ENCODE measurements around the gene SCYGR7.
A peak's percentile ranks its signal among the peaks of the same experiment; 100 is the strongest.

Gene SCYGR7

DNA sequence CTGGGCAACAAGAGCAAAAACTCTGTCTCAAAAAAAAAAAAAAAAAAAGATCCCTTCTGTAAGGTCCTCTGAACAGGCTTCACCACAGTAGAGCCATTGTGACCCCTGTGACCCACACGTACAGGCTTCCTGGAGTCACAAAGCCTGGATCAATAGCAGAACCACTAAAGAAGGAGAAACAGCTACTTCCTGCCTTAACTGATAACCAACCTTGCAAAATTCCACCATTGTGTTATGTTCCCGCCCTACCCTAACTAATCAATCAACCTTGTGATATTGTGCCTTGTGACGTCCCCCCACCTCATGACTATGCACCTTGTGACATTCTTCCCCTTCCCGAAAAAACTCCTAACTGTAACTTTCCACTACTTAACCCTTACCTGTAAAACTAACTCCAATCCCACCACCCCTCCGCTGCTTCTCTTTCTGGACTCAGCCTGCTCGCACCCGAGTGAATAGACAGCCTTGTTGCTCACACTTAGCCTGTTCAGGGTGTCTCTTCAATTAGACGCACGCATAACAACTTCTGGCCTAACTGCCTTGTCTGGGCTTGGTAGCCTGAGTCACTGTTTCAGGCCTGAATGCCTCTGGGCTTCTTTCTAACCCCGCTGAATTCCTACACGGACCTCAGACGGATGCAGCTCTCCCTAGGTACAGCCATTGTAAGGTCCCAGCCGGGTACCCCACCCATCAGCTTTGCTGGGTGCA is 31.4 kb downstream of the SCYGR7 start:
- DNase-seq, result no peak

DNA sequence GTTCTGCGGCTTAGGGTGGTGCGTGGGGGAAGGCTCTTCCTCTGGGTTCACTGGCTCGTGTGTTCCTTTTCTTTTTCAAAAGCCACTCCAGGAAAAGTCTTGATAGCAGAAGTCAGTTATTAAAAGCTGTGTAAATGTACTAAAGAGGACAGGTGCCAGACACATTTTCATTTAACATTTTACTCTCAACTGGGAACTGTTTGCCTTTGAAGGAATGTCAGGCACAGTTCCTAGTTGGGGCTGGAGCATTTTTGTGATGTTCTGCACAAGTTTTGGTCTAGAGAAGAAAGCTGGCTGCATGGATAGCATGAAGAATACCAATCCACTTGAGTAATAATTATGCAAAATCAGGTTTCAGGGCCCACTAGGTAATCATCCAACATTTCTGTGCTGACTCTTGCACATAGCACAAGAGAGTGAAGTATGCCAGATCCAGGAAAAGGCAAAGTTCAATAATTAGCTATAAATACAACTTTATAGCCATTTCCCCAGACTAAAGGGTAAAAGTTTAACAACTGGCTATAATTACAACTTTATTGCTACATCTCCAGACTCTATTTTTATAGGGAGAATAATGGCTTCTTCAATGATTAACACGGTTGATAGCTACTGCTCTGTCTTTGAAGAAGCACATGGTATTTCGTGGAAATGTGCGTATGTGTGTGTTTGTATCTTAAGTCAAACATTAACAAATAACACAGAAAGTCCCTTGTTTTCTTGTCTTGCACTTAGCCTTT is 33.8 kb downstream of the SCYGR7 start:
- no peak for DNase-seq

DNA sequence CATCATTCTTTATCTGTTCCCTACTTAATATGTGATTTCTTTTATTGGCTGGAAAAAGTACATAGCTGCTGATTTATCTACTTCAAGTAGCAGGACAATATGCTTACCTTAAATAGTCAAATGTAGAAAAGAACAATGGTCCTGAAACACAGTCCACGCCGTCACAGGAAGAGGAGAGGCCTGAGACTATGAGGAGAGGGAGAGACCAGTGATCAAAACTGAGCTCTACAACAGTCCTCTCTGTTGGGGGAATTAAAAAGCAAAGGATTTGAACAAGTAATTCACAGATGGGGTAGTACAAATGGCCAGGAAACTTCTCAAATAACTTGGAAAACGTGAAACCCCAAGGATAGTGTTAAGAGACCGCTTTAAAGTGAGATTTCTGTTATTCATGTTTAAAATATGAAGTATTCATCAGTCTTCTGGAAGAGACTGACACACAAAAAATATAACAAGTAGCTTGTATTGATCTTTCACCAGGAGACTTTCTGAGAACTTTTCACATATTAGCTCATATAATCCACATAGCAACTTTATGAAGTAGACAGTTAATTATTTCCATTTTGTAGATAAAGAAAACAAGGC is 37.7 kb downstream of the SCYGR7 start:
- DNase-seq, result no peak

DNA sequence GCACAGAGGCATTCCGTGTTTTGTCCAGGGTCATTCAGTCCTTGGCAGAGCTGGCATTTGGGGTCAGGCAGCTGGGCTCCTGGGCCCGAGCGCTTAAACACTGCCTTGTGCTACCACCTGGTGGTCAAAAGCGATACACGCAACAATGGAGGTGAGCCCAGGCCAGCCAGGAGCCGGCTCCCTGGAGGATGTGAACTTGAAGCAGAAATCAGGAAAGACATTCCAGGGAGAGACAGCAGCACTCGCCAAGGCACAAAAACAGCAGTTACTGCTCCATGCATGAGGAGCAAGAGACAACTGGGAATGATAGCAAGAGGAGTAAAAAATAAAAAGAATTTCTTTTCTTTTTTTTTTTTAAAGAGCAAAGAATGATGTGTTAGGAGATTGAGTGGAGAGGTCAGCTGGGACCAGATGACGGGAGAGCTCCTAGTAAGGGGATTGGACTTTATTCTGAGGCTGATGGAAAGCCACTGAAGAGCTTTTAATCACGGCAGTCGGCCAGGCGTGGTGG is 38.3 kb downstream of the SCYGR7 start:
- DNase-seq, result peak; percentile 41

DNA sequence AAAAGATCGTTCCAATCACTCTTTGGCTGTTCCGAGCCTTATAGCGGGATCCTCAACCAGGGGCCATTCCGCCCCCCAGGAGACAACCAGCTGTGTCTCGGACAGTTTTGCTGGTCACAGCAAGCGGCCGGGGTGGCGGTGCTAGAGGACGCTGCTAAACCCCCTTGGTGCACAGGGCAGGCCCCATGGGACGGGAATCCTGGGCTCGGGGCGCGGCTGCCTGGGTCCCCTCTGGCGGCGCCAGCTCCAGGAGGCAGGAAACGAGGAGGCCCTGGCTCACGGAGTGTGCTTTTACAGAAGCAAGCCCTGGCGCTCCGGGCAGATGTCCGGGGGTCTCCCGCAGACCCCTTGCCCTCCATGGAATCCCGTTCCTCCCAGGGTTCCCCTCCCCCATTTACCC is 39.7 kb downstream of the SCYGR7 start:
- no peak for DNase-seq

DNA sequence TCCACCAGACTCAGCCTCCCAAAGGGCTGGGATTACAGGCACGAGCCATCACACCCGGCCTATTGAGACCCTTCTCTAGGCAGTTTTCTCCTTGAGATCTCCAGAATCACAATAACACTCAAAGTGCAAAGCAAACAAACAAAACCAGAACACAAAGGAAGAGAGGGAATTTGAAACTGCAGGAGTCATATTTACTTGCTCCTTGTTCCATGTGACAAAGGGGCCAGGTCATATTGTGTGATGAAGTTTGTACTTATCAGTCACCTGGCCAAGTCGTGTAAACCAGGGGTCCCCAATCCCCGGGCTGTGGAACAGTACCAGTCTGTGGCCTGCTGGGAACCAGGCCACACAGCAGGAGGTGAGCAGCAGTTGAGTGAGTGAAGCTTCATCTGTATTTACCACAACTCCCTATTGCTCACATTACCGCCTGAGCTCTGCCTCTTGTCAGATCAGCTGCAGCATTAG is 44.1 kb downstream of the SCYGR7 start:
- DNase-seq, result no peak

DNA sequence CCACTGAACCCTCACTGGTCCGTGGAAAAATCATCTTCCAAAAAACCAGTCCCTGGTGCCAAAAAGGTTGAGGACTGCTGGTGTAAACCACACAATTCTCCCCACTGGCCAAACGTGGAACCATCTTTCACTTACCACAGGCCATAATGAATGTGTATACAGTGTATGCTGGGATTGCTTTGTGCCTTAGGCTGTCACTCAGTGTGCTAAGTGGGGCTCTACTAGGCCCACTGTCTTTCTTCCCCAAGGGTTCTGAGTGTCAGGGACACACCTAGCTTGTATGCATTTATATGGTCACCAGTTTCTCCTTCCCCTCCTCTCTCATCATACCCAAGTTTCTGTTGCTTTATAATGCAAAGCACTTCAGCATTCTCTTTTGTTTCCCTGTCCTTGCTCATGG is 44.8 kb downstream of the SCYGR7 start:
- DNase-seq, result no peak

DNA sequence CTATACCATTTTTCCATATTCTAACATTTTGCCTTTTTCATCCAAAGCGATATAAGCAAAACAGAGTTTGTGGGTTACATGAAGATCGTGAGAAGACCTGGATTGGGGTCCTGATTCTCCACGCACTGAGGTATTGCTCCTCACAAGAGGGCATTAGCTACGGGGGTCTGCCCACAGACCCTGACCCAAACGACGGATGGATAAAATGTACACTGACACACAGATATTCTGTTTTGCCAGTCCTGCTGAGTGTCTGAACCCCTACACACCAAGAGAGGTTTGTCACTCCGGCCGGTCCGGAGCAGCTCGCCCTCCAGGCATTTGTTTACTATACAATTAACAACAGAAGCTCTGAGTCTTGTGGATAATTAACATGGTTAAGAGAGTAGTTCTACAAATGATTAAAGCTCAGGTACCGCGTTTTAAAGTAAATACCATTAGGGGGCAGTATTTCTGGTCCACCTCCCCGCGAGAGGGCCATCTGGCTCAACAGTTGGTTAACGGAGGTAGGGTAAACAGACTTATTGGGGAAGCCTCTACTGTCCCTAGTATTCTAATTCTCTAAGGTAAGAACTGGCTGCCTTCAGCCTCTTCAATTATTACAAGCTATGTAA is 46.0 kb downstream of the SCYGR7 start:
- no peak for DNase-seq

DNA sequence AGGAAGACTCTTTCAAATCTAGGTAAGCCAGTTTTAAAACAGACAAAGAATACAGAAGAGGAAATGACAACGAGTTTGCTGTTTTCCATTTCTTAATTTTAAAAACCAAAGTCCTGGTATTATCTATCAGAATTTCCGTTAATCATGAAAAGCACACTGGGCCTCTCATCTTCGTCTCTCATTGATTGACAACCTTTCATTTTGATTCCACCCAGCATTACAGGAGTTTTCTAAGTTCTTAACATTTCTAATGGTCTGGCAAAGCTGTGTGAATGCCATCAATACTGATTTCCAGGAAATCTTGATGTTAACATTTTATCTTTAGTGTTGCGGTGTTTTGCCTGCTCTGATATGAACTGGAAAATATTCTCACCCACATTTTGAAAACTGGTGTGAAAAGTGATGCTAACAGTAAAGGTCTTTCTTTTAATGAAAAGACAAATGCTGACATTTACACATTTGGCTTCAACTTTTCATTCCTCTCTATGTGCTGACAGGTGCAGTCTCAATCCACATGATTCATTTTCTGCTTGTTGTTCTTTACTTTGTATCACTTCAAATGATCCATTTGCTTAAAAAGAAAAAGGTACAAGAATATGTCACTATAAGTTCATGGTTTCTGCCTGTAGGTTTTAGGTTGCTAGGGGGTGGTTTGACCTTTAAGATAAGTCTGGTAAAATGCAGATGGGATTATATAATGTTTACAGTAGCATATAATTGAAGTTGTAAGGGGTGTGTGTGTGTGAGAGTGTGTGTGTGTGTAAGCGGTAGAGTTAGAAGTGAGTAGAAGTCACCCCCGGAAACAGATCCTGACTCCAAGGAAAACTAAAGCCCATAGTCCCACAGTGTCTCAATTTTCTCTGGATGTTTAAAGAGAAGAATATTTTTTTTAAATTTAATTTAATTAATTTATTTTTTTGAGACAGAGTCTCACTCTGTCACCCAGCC is 47.0 kb downstream of the SCYGR7 start:
- no peak for DNase-seq

Data from NCI-H748 treated with DMSO at 0.1 percent for 48 hours (cell line).